SK-N-SH (cell line): Measurements from ENCODE around the gene EHBP1L1. TPM values are rescaled to one million over a fixed set of nuclear protein-coding genes. Genes with fewer than 3 reads are reported as not detected.

Experiments used
- CTCF ChIA-PET: fragments of 300-600, 350-600 bp; formaldehyde crosslinking; extraction: SDS; loops from one replicate; lab custom pipeline; 2021; lab: Yijun Ruan, JAX
- POLR2A ChIA-PET: fragments of 350-600 bp; sonication (Branson Sonifier 250); formaldehyde crosslinking; extraction: SDS; loops from one replicate; lab custom pipeline; 2020; ENCODE audit warnings: antibody characterized with exemption, inconsistent platforms; lab: Yijun Ruan, JAX
- DNase-seq: peaks from one replicate; pipeline ENCODE4 v3.0.0; 2012
- H2AFZ ChIP-seq: fragments of 200-600 bp; sonication (generic); 2 replicates; pipeline ENCODE4 v1.8.1; 2016; ENCODE audit warnings: antibody characterized with exemption, mild to moderate bottlenecking, low read depth
- H3F3A ChIP-seq: fragments of 200-600 bp; sonication (generic); replicated peaks from 2 replicates; pipeline ENCODE3; 2016; ENCODE audit warnings: antibody characterized with exemption, mild to moderate bottlenecking; ENCODE audit not compliant: insufficient read depth
- H3K27ac ChIP-seq, 2 experiments: fragments of 200-500 bp in 1 of 2; fragments of 200-600 bp in 1 of 2; sonication (Bioruptor generic) in 1 of 2; sonication (generic), shearing (Covaris generic) in 1 of 2; 2 replicates each; pipeline versions ENCODE4 v1.5.1 to v1.6.1; 2014 to 2016; ENCODE audit warnings: low read depth in 2 of 2, inconsistent platforms in 1 of 2, low read length in 1 of 2, mild to moderate bottlenecking in 1 of 2, mixed read lengths in 1 of 2
- H3K27me3 ChIP-seq: fragments of 200-600 bp; sonication (generic), shearing (Covaris generic); 2 replicates; pipeline ENCODE4 v1.6.1; 2016; ENCODE audit warnings: mixed run types; ENCODE audit not compliant: insufficient read depth
- H3K36me3 ChIP-seq, 2 experiments: fragments of 200-500 bp in 1 of 2; fragments of 200-600 bp in 1 of 2; sonication (Bioruptor generic) in 1 of 2; sonication (generic) in 1 of 2; replicated peaks in 1 of 2; 2 replicates each; pipeline versions ENCODE3 to v1.5.1; 2014 to 2016; ENCODE audit warnings: low read length in 1 of 2, mild to moderate bottlenecking in 1 of 2; ENCODE audit not compliant: insufficient read depth in 2 of 2, control insufficient read depth in 1 of 2
- H3K4me1 ChIP-seq, 2 experiments: fragments of 200-500 bp in 1 of 2; fragments of 200-600 bp in 1 of 2; sonication (Bioruptor generic) in 1 of 2; sonication (generic), shearing (Covaris generic) in 1 of 2; 2 replicates each; pipeline versions ENCODE4 v1.5.1 to v1.6.1; 2014 to 2016; ENCODE audit warnings: low read depth in 1 of 2, low read length in 1 of 2, mixed run types in 1 of 2; ENCODE audit not compliant: insufficient read depth in 2 of 2, control insufficient read depth in 1 of 2
- H3K4me2 ChIP-seq: fragments of 200-600 bp; sonication (generic), shearing (Covaris generic); 2 replicates; pipeline ENCODE4 v1.6.1; 2017; ENCODE audit warnings: mixed run types
- H3K4me3 ChIP-seq, 2 experiments: fragments of 200-500 bp in 1 of 2; fragments of 200-600 bp in 1 of 2; sonication (Bioruptor generic) in 1 of 2; sonication (generic), shearing (Covaris generic) in 1 of 2; 2 replicates each; pipeline versions ENCODE4 v1.5.1 to v1.8.1; 2014 to 2016; ENCODE audit warnings: low read depth in 2 of 2, inconsistent platforms in 1 of 2, low read length in 1 of 2, mild to moderate bottlenecking in 1 of 2, mixed read lengths in 1 of 2, moderate library complexity in 1 of 2
- H3K79me2 ChIP-seq: fragments of 200-600 bp; sonication (generic); 2 replicates; pipeline ENCODE4 v1.8.1; 2017; ENCODE audit warnings: mild to moderate bottlenecking; ENCODE audit not compliant: insufficient read depth
- H3K9ac ChIP-seq: fragments of 200-600 bp; sonication (generic); 2 replicates; pipeline ENCODE4 v1.6.1; 2017; ENCODE audit warnings: mixed run types
- H3K9me2 ChIP-seq: fragments of 200-600 bp; sonication (generic); 2 replicates; pipeline ENCODE4 v1.6.1; 2017; ENCODE audit warnings: mixed run types
- H3K9me3 ChIP-seq: fragments of 200-600 bp; sonication (generic); 2 replicates; pipeline ENCODE4 v1.6.1; 2017; ENCODE audit warnings: mixed run types, mild to moderate bottlenecking, moderate library complexity
- H4K20me1 ChIP-seq: fragments of 200-600 bp; sonication (generic); 2 replicates; pipeline ENCODE4 v1.6.1; 2017; ENCODE audit warnings: mild to moderate bottlenecking, mixed run types; ENCODE audit not compliant: insufficient read depth
- CHD2 ChIP-seq: fragments of 150-350 bp; IDR thresholded peaks from 2 replicates; pipeline ENCODE4 v1.6.1; 2018; ENCODE audit warnings: low read length; ENCODE audit not compliant: partially characterized antibody
- CTCF ChIP-seq: fragments of 200-600 bp; sonication (generic); IDR thresholded peaks from 2 replicates; pipeline ENCODE4 v1.6.1; 2017; ENCODE audit warnings: antibody characterized with exemption, mild to moderate bottlenecking, moderate library complexity
- ELF1 ChIP-seq: IDR thresholded peaks from 2 replicates; pipeline ENCODE4 v1.4.0; 2012
- EP300 ChIP-seq, 2 experiments: IDR thresholded peaks; 2 replicates each; pipeline versions ENCODE4 v1.4.0 to v1.6.1; 2012; ENCODE audit warnings: borderline replicate concordance in 1 of 2, low read depth in 1 of 2, low read length in 1 of 2
- FOXM1 ChIP-seq: IDR thresholded peaks from 2 replicates; pipeline ENCODE4 v1.4.0; 2012; ENCODE audit warnings: low read depth, mild to moderate bottlenecking
- GABPA ChIP-seq: IDR thresholded peaks from 2 replicates; pipeline ENCODE4 v1.4.0; 2012; ENCODE audit warnings: low read depth, mild to moderate bottlenecking
- JUND ChIP-seq: IDR thresholded peaks from 2 replicates; pipeline ENCODE4 v1.4.0; 2012
- MAX ChIP-seq: IDR thresholded peaks from 2 replicates; pipeline ENCODE4 v1.4.0; 2012; ENCODE audit warnings: low read depth
- MEF2A ChIP-seq: IDR thresholded peaks from 2 replicates; pipeline ENCODE4 v1.4.0; 2012; ENCODE audit warnings: low read depth, borderline replicate concordance
- MXI1 ChIP-seq: IDR thresholded peaks from 2 replicates; pipeline ENCODE4 v1.6.1; 2012; ENCODE audit warnings: mild to moderate bottlenecking, low read depth, low read length, improper control_type of control experiment
- NRF1 ChIP-seq: IDR thresholded peaks from 2 replicates; pipeline ENCODE4 v1.6.1; 2012; ENCODE audit warnings: low read depth, mild to moderate bottlenecking, low read length
- RAD21 ChIP-seq: IDR thresholded peaks from 2 replicates; pipeline ENCODE4 v1.6.1; 2012; ENCODE audit warnings: mild to moderate bottlenecking, low read length
- RCOR1 ChIP-seq: fragments of 150-350 bp; IDR thresholded peaks from 2 replicates; pipeline ENCODE4 v1.6.1; 2017; ENCODE audit warnings: antibody characterized with exemption, low read length
- REST ChIP-seq: IDR thresholded peaks from 2 replicates; pipeline ENCODE4 v1.6.1; 2012; ENCODE audit warnings: mild to moderate bottlenecking, low read depth, low read length, moderate library complexity
- RFX5 ChIP-seq: IDR thresholded peaks from 2 replicates; pipeline ENCODE4 v1.6.1; 2012; ENCODE audit warnings: mild to moderate bottlenecking, improper control_type of control experiment, low read length
- RXRA ChIP-seq: IDR thresholded peaks from 2 replicates; pipeline ENCODE4 v1.4.0; 2012; ENCODE audit warnings: low read depth, mild to moderate bottlenecking, borderline replicate concordance
- TCF12 ChIP-seq: IDR thresholded peaks from 2 replicates; pipeline ENCODE4 v1.4.0; 2012
- TEAD4 ChIP-seq: IDR thresholded peaks from 2 replicates; pipeline ENCODE4 v1.4.0; 2012; ENCODE audit warnings: mild to moderate bottlenecking, borderline replicate concordance; ENCODE audit not compliant: insufficient read depth
- YY1 ChIP-seq: IDR thresholded peaks from 2 replicates; pipeline ENCODE4 v1.4.0; 2012; ENCODE audit warnings: low read depth, mild to moderate bottlenecking
- ZBTB33 ChIP-seq: IDR thresholded peaks from 2 replicates; pipeline ENCODE4 v1.4.0; 2012; ENCODE audit warnings: low read depth, borderline replicate concordance
- WGBS: methylation state at CpG from one replicate; pipeline ENCODE4 v1.1.6; 2017; ENCODE audit warnings: low lambda C conversion rate; 5-methylcytosine and 5-hydroxymethylcytosine counted together
- polyA plus RNA-seq, 3 experiments: library from polyadenylated mRNA; depleted of rRNA; stranded (reverse); fragments of >200 nt; gene quantifications; 2 replicates each; pipeline ENCODE4 v1.2.3, GENCODE V29; 2012

Gene EHBP1L1
- polyA plus RNA-seq, 1 of the 3 experiments (the other 2 are of a cell fraction): 48.7 TPM

GRCh38 chr11:65542738-65543390 lies 33.0 kb upstream of the EHBP1L1 start (continued):
- TF ChIP-seq REST (no peak), ZBTB33 (no peak)

- Histone ChIP-seq H3K27me3 (no peaks in the 10 kb centered on the region), H3K79me2 (0 out of 2 replicates have a peak, but pooled peaks cover 6% of the 10 kb centered on the region), H3F3A (peaks cover 14% of the 10 kb centered on the region), H3K4me3 (no peak overlapping the region), H4K20me1 (no peaks in the 10 kb centered on the region), H3K4me2 (no peak overlapping the region), H2AFZ (no peak overlapping the region), H3K4me1 (peaks cover 0 to 8% of the 10 kb centered on the region in 2 experiments; a peak in 1 of 4 replicates), H3K36me3 (peaks cover 17 to 44% of the 10 kb centered on the region in 2 experiments), H3K9me3 (no peaks in the 10 kb centered on the region), H3K9ac (no peak overlapping the region), H3K9me2 (no peaks in the 10 kb centered on the region), H3K27ac (no peak overlapping the region)
- no peak for DNase-seq
- over 99% methylated on average over 4 of the region's 4 CpGs for WGBS
- no peak for TF ChIP-seq ELF1
- no peak for TF ChIP-seq NRF1
- TF ChIP-seq JUND: no peak
- TF ChIP-seq RAD21: no peak
- TF ChIP-seq YY1: no peak
- no peak for TF ChIP-seq MXI1
- TF ChIP-seq CHD2: no peak
- no peak for TF ChIP-seq FOXM1
- TF ChIP-seq GABPA: no peak
- TF ChIP-seq RFX5: no peak
- no peak for TF ChIP-seq MEF2A
- TF ChIP-seq CTCF: no peak
- TF ChIP-seq EP300 (IDR thresholded peaks at IDR 0.05; ENCODE audit: borderline replicate concordance in 1 of 2, low read depth in 1 of 2, low read length in 1 of 2): no peak
- TF ChIP-seq RXRA: no peak
- TF ChIP-seq TCF12: no peak
- TF ChIP-seq ZBTB33: no peak
- TF ChIP-seq MAX: no peak
- TF ChIP-seq RCOR1: no peak
- no peak for TF ChIP-seq TEAD4
- ChIA-PET POLR2A (no interaction called here), CTCF (interaction anchor here (6.8 to 13.1 kb wide), 2 partner anchors 10 to 25 kb away, joined by 53 to 295 read pairs; partner anchors contain the start of genes EHBP1L1, FAM89B and ZNRD2)
Measured at GRCh38 chr11:65545853-65546216, 30.0 kb upstream of the EHBP1L1 start.
